HG02970 (cell line): ENCODE measurements around the gene CASKIN1.

Experiments used
- ATAC-seq: cut with Tn5 transposase; IDR thresholded peaks from one replicate; pipeline ENCODE4 v1.9.1; 2021; ENCODE audit warnings: mild to moderate bottlenecking, moderate library complexity, moderate number of reproducible peaks; ENCODE audit not compliant: unreplicated experiment, low FRiP score

Gene CASKIN1

DNA sequence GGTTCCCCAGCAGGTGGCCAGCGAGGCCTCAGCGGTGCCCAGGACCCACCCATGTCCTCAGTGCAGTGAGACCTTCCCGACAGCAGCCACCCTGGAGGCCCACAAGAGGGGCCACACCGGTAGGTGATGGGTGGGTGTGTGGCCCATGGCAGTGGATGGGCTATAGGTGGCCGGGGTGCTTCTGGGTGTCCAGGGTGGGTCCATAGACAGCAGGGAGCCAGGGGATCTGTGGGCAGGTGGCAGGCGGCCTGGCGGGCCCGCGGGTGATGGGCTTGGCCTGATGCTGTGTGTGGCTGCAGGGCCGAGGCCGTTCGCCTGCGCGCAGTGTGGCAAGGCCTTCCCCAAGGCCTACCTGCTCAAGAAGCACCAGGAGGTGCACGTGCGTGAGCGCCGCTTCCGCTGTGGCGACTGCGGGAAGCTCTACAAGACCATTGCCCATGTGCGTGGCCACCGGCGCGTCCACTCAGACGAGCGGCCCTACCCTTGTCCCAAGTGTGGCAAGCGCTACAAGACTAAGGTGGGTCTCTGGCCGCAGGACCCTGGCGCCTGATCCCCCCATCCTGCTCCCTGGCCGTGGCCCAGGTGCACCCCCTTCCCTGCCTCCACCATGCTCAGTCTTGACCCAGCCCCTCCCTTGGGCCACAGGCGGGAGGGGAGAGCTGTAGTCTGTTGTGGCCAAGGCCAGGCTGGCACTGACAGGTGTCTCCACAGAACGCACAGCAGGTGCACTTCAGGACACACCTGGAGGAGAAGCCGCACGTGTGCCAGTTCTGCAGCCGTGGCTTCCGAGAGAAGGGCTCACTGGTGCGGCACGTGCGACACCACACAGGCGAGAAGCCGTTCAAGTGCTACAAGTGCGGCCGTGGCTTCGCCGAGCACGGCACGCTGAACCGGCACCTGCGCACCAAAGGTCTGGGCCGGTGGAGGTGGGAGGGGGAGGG lies 37.7 kb upstream of the CASKIN1 start:
- no peak for ATAC-seq

DNA sequence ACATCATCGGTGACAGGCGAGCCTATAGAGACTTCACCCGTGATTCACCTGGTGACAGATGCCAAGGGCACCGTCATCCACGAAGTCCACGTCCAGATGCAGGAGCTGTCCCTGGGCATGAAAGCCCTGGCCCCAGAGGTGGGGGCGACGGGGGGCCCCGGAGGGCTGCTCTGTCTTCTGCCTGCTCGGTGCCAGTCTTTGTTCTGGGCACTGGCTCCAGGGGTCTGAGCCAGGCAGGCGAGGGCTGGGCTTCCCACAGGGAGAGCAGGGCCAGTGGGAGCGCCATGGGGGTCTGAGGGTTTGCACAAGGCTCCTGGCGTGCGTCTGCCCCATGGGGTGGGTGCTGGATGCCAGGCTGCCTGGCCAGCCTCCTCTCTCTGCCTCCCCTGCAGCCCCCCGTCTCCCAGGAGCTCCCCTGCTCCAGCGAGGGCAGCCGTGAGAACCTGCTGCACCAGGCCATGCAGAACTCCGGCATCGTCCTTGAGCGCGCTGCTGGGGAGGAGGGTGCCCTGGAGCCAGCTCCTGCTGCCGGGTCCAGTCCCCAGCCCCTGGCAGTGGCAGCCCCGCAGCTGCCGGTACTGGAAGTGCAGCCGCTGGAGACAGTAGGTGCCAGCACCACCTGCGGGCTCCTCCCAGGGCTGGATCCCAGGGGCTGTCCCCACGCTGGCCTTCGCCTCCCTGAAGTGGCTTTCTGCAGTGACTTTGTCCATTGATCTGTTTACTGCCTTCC lies 36.8 kb upstream of the CASKIN1 start:
- no peak for ATAC-seq

DNA sequence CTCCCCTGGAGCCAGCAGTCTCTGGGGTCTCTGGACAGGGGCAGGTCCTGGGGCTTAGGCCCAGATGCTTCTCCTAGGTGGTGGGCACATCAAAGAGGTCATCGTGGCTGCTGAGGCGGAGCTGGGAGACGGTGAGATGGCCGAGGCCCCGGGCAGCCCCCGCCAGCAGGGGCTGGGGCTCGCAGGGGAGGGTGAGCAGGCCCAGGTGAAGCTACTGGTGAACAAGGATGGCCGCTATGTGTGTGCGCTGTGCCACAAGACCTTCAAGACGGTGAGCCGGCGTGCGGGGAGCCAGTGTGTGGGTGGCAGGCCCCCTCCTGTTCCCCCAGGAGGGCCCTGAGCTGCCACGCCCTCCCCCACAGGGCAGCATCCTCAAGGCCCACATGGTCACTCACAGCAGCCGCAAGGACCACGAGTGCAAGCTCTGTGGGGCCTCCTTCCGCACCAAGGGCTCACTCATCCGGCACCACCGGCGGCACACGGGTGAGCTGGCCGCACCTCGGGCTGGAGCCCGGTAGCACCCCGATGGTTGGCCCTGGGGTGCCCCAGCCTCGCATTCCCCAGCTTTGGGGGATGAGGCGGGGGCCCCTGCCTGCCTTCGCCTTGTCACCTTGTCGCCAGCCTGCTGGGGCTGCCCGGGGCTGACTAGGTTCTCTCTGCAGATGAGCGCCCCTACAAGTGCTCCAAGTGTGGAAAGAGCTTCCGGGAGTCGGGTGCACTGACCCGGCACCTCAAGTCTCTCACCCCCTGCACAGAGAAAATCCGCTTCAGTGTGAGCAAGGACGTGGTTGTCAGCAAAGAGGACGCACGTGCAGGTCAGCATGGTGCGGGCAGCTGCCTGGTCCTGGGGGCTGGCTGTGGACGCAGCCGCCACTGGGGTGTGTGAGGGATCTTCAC lies 35.9 kb upstream of the CASKIN1 start:
- no peak for ATAC-seq

DNA sequence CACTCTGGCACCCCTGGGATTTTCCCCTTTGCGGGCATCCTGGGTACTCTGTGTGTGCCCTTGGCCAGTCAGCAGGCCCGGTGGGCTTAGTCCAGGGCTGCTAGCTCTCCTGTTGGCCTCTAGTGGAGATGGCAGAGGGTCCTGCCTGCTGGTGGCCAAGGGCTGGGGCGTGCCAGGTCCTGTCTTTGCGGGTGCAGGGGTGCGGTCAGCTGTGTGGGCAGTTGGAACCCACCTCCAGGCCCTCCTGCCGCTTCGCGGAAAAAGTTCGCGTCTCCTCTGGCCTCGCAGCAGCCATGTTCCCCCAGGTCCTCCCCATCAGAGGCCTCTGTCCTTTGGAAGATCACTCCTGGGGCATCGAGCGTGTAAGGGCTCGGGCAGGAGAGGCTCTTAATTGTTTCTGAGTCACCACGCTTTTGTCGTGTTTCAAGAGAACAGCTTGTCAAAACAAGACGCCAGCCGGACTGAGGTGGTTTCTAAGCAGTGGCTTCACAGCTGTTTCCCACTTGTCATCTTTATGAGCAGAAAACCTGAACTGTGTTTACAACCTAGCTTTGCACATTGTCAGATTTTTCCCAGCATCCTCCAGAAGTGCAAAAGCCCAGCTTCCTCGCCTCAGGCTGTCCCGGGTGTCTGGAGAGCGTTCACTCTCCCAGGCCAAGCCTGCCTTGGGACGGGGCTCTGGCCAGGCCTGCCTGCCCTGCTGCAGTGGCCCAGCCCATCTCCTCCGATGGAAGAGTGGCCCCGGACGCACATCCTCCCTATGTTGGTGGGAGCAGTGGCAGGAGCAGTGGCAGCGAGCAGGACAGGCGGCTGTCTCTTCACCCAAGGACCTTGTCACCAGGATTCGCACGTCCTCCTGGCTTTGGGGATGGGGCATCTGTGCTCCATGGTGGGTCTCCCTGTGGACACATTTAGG lies 34.9 kb upstream of the CASKIN1 start:
- no peak for ATAC-seq

DNA sequence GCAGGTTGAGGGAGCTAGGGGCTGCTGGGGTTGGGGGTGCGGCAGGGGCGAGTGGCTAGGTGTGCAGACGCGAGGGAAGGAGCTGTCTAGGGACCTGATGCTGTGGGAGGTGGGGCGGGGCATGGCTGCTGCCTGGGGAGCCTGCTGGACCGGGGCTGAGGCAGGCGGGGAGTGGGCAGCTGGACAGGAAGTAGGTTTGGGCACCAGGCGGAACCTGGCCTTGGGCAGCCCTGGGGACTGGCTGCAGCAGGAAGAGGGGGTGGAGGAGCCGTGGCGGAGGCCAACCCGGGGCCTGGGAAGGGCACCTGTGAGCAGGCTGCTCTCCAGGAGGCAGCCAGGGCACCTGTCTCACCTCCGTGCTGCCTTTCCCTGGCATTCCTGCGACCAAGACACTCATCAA lies 34.0 kb upstream of the CASKIN1 start:
- ATAC-seq: no peak

DNA sequence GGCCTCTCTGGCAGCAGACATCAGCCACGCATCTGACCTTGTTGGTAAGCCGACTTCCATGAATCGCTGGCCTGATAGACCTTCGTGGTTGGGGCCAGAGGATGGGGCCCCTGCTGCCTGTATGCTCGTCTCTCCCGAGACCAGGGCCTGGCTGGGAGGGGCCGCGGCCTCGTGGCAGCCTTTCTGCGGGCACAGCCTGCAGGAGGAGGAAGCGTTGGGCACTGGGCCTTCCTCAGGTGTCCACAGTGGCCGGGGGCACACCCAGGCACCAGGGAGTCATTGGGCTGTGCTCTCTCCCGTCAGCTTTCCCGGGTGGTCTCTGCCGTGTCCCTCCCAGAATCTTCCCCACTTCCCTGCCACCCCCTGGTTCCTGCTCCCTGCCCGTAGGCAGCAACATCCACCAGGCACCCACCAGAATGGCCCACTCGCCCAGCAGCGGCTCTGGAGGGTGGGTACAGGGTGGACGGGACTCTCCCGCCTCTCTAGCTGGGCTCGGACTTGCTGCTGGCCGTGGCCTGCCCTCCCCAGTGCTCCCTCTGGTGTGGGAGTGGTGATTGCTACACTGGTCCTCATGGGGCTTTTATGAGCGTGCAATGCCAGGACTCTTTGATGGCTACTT lies 33.3 kb upstream of the CASKIN1 start:
- ATAC-seq: no peak

DNA sequence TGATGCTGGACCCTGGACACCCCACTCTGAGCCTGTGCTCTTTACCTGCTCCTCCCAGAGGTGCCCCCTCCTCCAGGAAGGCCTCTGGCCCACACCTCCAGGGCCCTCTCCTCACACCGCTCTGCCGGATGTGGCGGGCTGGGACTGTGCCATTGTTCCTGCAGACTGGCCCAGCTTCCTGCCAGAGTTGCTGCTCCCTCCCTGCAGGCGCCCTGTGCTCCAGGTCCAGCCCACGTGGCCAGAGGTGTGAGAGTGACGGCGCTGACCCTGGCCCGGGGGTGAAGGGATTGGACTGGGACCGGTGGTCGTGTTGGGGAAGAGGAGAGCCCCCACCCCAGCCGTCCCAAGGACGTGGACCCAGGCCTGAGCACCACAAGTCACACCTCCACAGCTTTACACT lies 32.7 kb upstream of the CASKIN1 start:
- ATAC-seq: no peak

DNA sequence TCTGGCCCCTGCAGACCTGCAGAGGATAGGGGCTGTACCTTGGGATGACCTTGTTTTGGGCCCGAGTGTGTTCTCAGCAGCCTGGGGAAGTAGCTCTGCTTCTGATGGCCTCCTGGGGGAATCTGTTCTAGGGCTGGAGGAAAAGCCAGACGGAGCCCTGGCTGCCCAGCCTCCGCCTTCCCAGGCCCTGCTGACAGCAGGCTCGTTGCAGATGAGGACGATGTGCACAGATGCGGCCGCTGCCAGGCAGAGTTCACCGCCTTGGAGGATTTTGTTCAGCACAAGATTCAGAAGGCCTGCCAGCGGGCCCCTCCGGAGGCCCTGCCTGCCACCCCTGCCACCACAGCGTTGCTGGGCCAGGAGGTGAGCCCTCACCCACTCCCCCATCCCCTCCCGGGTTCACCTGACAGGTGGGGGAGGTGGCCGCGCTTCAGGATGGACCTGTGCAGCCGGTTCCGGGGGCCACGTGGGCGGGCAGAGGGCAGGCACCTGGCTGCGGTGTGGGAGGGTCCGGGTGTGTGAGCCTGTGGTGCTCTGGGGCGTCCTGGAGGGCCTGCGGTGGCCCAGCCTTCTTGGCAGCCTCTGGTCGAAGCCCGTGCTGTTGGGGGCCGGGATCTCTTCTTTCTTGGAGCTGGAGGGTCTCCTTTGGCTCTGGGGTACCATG lies 31.9 kb upstream of the CASKIN1 start:
- no peak for ATAC-seq

DNA sequence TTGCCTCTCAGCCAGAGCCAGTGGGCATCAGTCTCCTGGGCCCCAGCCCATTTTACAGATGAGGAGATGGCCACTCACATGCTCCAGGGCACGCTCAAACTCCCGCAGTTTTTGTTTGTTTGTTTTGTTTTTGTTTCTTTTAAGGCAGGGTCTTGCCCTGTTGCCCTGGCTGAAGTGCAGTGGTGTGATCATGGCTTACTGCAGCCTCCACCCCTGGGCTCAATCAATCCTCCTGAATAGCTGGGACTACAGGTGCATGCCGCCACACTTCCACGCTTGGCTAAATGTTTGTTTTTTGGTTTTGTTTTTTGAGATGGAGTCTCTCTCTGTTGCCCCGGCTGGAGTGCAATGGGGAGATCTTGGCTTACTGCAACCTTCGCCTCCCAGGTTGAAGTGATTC lies 30.5 kb upstream of the CASKIN1 start:
- no peak for ATAC-seq

DNA sequence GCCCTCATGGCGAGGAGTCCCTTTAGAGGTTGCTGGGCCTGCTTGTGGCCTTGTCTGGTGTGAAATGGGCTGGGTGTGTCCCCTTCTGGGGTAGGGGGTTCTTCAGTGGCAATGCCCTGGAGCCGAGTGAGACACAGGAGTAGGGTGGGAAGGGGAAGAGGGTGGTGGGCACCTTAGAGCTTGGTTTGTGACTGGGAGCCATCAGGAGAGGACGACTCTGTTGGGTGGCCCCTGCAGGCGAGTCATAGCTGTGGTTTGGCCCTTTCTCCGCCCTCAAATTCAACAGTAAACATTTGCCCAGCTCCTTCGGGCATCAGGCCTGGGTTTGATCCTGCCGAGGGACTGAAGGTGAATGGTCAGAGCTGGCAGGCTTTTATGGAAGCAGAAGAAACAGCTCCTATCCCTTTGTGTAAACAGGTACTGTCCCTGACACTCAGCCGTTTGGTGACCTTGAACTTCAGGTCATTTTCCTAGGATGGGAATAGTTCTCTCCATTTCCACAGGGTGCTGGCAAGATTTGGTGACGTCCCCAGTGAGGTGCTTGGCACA lies 29.9 kb upstream of the CASKIN1 start:
- ATAC-seq: no peak

DNA sequence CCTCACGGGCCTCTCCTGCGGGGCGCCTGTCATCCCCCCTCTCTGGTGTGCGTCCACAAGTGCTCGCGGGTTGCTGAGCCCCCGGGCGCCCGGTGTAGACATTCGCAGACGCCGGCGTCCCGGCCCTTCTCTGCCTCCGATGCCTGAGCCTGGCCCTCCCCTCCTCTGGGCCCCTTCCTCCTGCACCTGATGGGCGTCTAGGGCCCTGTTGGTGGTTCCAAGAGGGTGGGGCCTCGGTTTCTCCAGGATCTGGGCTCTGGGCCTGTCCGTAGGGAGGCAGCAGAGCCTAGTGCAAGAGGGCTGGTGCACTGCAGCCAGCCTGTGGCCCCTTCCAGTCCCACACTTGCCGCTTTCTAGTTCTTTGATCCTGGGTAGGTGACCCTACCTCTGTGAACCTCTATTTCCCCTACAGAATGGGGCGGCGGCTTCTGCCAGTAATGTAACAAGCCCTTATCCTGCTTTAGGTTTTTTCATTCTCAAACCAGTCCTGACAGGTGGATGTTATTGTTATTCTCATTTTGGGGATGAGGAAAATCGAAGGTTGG lies 27.6 kb upstream of the CASKIN1 start:
- ATAC-seq: peak; percentile 27

DNA sequence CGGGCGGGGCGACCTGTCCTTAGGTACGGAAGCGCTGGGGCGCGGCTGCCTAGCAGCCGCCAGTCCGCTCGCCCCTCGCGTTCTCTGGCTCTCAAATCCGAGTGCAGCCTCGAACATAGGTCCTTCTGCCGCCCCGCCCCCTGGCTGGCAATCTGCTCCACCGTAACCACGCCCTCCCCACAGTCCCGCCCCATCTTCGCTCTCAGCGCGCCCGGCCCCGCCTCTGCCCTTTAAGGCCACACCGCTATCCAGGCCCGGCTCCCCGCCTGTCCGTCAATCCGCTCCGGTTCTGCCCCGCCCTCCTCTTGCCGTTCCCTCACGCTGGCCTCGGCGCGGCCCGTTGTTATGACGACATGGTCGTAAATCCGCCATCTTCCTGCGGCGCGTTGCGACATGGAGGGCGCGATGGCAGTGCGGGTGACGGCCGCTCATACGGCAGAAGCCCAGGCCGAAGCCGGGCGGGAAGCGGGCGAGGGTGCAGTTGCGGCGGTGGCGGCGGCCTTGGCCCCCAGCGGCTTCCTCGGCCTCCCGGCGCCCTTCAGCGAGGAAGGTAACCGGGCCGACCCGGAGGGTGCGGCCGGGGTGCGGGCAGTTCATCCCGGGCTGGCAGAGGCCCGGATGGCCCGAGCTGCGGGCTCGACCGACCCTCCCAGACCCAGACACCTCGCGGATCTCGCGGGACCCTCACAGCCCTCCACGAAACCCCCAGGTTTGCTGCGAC lies 27.0 kb upstream of the CASKIN1 start, which contains the start of gene E4F1:
TSS of gene E4F1 (plus strand) at position 371 of the 721 bp plus-strand sequence. CDS start at position 394, 23 bp downstream.
- ATAC-seq: peak; percentile 96

DNA sequence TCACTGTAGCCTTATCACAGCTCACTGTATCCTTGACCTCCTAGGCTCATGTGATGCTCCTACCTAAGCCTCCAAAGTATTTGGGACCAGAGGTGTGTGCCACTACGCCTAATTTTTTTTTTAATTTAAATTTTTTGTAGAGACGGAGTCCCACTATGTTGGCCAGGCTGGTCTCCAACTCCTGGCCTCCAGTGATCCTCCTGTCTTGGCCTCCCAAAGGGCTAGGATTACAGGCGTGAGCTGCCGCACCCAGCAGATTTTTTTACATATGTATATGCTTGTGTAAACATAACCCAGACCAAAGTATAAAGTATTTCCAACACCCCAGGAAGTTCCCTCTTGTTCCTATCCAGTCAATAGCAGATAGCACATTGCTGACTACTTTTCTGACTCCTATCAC lies 19.9 kb upstream of the CASKIN1 start:
- no peak for ATAC-seq

DNA sequence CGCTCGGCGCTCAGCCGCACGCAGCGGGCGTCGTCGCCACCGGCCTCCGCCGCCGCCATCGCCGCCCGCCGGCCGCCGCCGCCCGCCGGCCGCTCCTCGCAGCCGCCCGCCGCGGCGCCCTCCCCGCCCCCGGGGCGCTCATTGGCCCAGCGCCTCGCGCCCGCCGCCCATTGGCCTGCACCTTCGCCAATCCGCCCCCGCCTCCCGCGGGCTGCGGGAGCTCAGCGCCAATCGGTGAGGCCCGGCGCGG lies 18.2 kb upstream of the CASKIN1 start, which contains the start of gene PGP:
TSS of gene PGP (minus strand) at position 122 of the 250 bp plus-strand sequence. CDS start at position 59, 63 bp downstream.
- peak; percentile 87 for ATAC-seq

DNA sequence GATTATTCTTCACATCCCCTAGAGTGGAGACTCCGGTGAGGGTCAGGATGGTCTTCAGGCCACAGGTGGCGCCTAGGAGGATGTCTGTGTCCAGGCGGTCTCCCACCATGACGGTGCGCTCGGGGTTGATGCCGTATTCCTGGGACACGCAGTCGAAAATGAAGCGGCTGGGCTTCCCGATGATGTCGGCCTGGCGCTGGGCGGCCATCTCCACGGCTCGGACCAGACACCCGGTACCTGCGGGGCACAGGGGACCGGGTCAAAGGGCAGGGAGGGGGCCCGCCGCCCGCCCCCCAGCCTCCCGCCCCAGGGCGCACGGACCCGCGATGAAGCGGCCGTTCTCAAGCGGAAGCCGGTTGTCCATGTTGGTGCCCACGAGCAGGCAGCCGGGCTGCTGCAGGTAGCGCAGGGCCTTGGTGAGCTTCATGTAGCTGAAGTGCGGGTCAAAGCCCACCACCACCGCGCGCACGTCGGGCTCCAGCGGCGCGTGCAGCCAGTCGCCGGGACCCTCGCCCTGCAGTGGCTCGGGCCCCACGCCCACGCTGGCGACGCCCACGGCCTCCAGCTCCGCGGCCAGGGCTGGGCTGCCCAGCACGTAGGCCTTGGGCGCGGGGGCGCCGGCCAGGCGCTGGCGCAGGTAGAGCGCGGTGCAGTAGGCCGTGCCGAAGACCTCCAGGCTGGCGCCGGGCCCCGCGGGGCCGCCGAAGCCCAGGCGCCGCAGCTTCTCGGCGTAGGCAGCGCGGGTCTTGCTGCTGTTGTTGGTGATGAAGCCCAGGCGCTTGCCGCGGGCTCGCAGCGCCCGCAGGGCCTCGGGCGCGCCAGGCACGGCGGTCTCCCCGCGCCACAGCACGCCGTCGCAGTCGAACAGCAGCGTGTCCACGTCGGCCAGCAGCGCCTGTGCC lies 17.7 kb upstream of the CASKIN1 start:
- no peak for ATAC-seq
